GM12872 (cell line): Measurements from ENCODE around the gene THSD4.

Source experiments
- CTCF ChIP-seq: IDR thresholded peaks from 3 replicates; pipeline ENCODE4 v1.5.1; 2011; ENCODE audit warnings: low read depth, mild to moderate bottlenecking, low read length, moderate library complexity; ENCODE audit not compliant: insufficient read depth

THSD4 gene

GRCh38 chr15:71596672-71597071 is 481.4 kb downstream of the THSD4 start:
- no peak for TF ChIP-seq CTCF

DNA sequence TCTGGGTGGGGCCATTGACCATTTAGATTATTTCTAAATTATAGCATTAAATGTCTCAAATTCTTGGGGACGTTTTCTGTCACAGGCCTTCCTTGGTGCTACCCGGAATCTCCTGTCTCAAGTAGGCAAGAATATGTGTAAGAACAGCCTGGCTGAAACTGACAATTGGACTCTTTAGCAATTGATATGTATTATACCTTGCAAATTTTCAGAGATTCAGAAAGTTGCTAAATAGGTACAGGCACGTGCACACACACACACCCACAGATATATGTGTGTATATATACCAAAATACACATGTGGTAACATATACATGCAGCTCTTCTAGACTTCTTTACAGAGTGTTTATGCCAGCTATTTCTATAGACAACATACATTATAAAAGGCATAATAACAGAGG is 481.9 kb downstream of the THSD4 start:
- TF ChIP-seq CTCF: no peak

GRCh38 chr15:71597637-71598036 is 482.4 kb downstream of the THSD4 start:
- no peak for TF ChIP-seq CTCF

- TF ChIP-seq CTCF: no peak
Observed at GRCh38 chr15:71598741-71599140, 483.5 kb downstream of the THSD4 start.

DNA sequence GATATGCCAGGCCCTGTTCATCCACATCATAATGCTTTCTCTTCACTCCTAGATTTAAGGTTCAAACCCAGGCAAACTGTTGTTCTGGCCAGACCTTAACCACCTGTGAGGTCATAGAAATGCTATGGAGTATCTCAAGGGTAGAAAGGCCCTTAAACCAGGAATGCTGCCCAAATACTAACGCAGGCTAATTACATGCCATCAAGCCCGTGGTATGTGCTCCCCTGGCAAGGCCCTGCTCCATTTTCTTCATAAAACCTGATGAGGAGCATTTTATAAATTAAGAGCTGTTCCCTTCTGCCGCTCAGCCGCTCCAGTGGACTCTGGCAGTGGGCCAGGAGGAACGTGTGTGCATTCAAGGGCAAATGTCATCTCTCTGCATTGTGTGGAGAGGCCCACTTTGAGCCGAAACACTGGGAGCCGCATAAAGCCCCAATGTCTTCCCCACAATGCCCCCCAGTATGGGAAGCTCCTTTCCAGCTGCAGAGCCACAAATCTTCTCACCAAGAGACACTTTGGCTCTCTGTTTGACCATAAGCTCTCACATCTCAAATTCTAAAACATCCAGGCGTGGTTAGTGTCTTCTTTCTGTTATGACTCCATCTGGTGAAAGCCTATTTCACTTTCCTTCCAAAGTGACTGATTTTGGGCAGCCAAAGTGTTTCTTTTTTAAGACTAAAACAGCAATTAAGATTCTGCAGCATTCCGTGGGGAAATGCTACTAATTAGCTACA is 484.3 kb downstream of the THSD4 start:
- TF ChIP-seq CTCF: no peak

DNA sequence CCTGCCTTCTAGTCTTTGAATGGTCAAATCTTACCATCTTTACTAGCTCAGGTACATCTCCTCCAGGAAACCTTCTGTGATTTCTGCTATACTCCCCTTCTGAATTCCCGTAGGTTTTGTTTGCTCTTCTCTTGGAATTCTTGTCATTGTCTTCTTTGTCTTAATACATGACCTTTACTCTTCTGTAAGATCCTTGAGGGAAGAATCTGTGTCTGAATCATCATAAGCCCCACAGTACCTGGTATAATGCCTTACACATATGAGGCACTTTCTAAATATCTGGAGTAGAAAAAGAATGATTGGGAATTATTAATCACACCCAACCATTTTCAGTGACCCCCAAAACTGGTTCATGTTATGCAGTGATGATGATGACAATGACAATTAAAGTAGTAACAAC is 485.0 kb downstream of the THSD4 start:
- TF ChIP-seq CTCF: no peak

GRCh38 chr15:71601038-71601834 is 486.0 kb downstream of the THSD4 start:
- no peak for TF ChIP-seq CTCF
